IPS DF 4.7 (cell line): Measurements from ENCODE around the gene LTB4R.
"Not testable (repeated sequence)": the region's sequence is repeated elsewhere in the genome, so short reads cannot be mapped to it uniquely, and the experiment has no call there.

Source experiments
- DNase-seq: peaks from one replicate; pipeline ENCODE4 v3.0.0-alpha.2; 2013; ENCODE audit warnings: low spot score; ENCODE audit errors: extremely low read depth

LTB4R gene

DNA sequence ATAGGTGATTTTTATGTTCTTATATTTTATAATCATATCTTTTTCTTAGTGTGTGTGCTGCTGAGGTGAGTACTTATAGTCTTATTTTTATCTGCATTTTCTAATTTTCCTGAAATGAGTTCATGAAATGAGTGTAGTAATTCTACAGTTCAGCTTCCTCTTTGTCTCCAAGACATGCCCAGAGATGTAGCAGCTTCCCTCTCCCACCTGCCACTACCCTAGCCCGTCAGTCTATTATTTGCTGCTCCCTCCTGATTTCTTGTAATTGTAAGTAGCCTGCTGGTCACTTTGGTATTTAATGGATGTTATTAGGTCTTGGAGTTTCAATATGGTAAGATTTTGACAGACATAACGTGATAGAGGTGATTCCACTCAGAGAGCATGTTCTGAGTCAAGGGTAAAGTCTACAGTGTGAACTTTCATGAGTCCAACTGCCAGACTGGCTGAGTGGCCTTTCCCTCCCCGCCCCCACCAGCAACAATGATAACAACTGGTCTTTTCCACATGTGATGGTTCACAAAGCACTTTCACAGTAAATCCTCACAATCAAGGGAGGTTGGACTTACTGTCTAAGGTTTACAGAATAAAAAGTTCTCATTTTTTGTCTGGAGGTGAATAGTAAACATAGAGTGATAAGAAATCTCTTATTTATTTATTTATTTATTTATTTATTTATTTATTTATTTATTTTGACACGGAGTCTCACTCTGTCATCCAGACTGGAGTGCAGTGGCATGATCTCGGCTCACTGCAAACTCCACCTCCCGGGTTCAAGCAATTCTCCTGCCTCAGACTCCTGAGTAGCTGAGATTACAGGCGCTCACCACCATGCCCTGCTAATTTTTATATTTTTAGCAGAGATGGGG, 32.7 kb downstream of the LTB4R start:
- DNase-seq: no peak

DNA sequence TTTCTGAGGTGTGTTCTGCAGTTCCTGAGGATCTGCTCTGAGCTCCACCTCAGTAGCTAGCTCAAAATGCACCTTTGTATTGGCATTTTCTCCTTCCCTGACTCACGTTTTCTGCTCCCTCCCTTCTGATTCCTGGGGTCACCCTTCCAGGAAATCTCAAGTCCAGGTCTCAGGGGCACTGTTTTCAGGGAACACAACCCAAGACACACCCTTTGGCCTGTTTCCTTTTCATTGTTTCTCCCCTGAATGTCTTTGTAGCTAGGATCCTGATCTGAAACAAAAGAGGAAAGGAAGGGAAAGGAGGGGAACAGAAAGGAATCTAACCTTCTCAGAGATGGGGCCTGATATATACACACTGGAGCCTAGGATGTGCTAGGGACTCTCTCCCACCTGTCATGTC, 35.8 kb downstream of the LTB4R start:
- no peak for DNase-seq

DNA sequence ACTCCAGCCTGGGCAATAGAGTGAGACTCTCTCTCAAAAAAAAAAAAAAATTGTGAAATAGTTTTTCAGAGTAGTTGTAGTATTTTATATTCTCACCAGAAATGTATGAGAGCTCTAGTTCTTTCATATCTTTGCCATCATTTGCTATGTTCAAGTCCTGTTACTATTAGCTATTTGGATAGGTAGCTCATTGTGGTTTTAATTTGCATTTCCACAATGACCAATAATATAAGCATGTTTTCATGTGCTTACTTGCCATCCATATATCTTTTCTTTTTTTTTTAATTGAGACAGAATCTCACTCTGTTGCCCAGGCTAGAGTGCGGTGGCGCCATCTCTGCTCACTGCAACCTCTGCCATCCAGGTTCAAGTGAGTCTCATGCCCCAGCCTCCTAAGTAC, 36.9 kb downstream of the LTB4R start:
- DNase-seq: no peak

DNA sequence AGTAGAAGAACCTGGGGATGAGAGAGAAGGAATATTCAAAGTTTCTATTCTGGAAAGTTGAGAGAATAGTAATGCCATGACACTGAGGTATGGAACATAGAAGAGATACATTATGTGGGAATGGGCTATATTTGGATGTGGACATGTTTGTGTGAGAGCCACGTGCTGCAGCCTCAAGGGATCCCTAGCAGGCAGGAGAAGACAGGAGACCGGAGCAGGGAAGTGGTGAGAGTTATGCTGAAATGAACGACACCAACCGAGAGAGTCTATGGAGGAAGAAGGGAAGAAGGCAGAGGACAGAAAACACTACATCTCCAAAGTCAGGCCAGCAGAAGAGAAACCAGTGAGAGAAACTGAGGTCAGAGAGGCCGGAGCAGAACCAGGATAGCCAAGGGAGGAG, 38.4 kb downstream of the LTB4R start:
- no peak for DNase-seq

DNA sequence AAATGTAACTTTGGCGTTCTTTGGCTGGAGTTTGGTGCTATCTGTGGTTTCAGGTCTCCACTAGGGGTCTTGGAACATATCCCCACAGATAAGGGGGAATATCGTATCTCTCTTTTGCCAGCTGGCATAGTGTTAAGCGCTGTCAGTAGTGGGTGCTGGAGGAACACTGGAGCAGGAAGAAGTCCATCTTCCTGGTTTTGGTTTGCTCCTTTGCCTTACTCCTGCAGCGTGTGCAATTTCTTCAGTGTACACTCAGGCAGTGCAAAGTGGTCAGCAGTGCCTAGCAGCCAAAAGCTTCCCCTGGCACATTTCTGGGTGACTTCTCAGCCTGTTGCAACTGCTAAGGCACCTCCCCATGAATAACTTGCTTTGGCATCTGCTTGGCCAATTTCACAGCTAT, 40.2 kb downstream of the LTB4R start:
- no peak for DNase-seq

DNA sequence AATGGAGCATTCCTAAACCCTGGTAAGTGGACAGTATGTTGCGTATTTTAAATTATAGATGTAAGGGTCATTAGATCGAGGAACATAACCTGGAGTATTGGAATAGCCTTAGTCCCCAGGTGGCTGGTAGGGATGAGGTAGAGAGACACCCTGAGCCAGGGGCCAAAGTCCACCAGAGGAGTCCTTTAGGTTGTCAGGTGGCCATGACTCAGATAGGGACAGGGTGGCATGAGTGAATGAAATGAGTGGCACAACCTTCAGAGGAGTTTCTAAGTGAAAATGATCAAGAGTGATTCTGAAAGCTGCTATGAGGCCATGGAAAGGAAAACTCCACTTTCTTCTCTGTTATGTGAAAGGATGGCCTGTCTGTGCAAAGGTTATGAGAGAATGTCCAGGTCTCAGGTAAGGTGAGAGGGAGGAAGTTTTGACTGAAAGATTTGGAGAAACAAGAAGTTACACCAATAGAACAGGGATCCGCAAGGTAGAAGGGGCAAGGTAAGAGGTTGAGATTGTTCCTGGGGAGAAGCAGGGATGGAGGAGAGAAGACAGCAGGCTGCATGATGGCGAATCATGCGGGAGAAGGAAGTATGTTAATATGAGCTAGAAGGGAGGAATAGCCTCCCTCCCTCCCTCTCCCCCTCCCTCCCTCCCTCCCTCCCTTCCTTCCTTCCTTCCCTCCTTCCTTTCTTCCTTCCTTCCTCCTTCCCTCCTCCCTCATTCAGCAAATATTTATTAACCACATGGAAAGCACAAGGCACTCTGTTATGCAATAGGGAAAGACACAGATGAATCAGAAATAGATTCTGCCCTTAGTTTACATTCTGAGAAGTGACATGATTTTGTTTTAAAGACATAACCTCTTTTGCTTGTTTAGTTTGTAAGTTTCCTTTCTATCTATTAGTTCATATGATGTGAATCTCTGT, 42.5 kb downstream of the LTB4R start:
- no peak for DNase-seq

DNA sequence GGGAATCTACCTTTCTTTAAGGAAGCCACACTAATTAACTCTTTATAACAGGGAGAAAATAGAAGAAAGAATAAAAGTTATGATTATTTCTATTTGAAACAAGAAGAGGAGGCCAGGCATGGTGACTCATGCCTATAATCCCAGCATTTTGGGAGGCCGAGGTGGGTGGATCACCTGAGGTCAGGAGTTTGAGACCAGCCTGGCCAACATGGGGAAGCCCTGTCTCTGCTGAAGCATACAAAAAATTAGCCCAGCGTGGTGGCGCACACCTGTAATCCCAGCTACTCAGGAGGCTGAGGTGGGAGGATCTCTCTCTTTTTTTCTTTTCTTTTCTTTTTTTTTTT, 43.2 kb downstream of the LTB4R start:
- DNase-seq: not testable (repeated sequence)

DNA sequence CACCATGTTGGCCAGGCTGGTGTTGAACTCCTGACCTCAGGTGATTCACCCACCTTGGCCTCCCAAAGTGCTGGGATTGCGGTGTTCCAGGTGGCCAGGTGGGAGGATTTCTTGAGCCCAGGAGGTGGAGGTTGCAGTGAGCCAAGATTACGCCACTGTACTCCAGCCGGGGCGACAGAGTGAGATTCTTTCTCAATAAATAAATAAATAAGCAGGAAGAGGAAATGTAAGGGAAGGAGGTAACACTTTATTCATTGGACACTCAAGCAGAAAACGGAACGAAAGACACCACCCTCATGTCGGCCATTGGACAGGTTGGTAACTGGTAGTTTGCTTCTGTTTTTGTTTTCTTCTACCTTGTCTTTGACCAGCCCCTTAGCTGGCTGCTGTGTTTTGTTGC, 43.7 kb downstream of the LTB4R start:
- DNase-seq: no peak

DNA sequence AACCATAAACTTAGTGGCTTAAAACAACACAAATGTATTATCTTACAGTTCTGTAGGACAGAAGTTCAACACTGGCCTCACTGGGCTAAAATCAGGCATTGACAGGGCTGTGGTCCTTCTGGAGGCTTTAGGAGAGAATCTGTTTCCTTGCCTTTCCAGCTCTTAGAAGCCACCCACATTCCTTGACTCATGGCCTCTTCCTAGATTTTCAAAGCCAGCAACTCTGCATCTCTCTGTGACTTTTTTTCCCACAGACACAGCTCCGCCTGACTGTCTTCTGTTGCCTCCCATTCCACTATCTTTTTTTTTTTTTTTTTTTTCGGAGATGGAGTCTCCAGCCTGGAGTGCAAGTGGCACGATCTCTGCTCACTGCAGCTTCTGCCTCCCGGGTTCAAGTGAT, 44.9 kb downstream of the LTB4R start:
- DNase-seq: no peak

DNA sequence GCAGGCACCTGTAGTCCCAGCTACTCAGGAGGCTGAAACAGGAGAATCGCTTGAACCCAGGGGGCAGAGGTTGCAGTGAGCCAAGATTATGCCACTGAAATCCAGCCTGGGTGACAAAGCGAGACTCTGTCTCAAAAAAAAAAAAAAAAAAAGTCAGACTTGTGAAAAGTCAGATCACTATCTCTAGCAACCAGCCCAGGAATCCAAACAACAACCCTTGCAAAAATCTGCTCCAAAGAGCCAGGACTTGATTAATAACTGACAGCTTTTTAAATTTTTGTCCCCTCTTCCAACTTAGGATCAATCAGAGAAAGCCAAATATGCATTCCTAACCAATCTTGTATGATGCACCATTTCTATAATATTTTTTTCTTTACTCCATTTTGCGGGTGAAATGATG, 49.0 kb downstream of the LTB4R start:
- no peak for DNase-seq

DNA sequence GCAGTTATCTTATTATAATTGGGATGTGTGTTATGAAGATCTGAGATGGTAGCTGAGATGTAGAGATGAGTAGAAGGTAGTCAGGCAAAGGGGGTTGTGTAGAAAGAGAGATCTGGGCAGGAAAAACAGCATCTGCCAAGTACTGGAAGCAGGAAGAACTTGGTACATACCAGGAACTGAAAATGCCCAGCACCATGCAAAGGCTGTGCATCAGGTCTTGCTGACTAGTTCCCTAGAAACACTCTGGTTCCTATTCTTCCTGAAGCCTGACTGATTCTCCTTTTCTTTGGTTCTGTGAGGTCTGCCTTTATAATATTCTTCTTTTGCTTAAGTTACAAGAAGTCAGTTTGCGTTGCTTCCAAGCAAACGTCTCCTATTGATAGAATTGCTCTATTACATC, 50.0 kb downstream of the LTB4R start:
- DNase-seq: no peak

DNA sequence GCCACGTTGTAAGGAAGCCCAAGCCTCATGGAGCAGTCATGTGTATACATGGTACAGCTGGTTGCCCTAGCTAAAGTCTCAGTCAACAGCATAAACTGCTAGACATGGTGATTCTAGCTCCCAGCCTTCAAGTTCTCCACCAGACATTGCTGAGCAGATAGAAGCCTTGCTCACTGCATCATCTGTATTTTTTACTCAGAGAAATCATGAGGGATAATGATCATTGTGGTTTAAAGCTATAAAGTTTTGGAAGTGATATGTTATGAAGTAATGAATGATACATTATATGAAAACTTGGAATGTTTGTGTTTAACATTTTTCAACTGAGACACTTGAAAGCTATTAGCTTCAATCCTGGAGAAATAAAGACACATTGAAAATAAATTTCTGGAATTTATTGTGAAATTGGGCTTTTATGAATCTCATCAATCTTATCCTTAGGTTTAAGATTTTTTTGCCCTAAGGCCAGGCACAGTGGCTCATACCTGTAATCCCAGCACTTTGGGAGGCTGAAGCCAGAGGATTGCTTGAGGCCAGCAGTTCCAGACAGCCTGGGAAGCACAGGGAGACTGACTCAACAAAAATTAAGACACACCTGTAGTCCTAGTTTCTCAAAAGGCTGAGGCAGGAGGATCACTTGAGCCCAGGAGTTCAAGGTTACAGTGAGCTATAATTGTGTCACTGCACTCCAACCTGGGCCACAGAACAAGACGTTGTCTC, 51.1 kb downstream of the LTB4R start:
- DNase-seq: no peak

DNA sequence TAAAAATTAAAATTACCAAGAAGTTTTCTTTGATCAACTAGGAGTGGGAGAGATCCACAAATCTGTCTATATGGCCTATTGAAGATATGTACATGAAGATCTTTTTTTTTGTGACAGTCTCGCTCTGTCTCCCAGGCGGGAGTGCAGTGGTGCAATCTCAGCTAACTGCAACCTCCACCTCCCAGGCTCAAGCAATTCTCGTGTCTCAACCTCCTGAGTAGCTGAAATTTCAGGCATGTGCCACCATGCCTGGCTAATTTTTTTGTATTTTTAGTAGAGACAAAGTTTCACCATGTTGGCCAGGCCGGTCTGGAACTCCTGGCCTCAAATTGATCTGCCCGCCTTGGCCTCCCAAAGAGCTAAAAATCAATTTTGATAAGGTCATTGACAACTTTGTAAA, 52.1 kb downstream of the LTB4R start:
- no peak for DNase-seq

DNA sequence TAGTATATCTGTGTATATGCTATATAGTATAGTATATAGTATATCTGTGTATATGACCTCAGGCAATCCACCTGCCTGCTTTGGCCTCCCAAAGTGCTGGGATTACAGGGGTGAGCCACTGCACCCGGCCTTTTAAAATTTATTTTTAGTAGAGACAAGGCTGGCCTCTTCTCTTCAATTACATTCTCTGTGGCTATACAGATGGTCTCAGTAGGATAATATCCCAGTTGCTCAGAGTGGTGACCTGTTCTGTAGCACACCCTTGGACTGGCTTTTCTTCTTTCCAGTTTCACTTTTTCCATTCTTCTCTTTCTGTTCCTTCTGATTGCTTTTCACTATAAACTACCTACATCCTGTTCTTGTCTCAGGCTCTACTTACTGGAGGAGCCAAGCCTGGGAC, 53.5 kb downstream of the LTB4R start:
- DNase-seq: no peak

DNA sequence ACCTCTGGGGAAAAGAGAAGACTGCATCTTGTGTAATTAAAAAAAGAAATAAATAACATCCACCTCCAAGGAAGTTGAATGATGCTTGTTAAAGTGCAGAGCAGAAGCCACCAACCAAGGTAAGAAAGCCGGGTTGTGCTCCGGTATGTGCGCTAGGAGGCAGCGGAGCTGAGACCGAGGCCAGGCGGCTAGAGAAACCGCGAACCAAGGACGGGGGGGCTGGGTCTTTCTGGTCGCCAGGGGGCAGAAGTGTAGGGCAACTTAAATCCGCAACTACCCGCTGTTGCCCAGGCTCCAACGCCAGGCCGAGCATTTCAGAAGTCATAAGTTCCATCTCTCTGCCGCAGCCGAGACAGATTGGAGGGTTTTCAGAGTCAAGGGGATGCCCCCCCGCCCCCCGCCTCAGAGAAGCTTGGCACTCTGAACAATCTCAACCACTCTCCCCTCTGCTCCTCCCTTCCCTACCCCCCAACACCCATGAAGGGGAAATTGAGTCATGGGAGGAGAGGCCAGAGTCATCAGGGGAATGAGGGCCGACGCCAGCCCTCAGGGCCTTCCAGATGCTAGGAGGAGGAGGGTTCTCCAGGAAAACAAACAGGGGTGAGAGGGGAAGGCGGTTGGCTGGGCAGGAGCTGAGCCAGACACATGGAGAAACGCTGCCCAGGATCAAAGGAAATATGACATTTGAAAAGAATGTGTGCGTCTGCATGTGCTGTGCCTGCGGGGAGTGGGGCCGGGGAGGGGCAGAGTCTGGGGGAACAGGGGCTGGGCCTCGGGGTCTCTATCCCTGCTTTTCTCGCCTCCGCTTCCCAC, 54.5 kb downstream of the LTB4R start:
- DNase-seq: peak; percentile 72

DNA sequence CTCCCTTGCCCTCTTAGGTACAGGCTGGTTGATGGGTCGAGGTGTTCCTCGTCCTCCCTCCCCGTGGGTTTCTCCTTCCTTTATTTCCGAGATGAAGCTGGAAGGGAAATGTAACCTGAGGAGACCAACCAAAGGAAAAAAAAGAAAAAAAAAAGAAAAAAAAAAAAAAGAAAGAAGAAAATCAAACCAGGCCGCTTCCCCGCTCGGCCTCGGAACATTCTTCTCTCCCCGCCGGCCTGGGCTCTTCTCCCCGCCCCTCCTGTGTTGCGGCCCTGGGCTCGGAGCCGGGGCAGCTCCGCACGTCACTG, 55.1 kb downstream of the LTB4R start:
- no peak for DNase-seq

DNA sequence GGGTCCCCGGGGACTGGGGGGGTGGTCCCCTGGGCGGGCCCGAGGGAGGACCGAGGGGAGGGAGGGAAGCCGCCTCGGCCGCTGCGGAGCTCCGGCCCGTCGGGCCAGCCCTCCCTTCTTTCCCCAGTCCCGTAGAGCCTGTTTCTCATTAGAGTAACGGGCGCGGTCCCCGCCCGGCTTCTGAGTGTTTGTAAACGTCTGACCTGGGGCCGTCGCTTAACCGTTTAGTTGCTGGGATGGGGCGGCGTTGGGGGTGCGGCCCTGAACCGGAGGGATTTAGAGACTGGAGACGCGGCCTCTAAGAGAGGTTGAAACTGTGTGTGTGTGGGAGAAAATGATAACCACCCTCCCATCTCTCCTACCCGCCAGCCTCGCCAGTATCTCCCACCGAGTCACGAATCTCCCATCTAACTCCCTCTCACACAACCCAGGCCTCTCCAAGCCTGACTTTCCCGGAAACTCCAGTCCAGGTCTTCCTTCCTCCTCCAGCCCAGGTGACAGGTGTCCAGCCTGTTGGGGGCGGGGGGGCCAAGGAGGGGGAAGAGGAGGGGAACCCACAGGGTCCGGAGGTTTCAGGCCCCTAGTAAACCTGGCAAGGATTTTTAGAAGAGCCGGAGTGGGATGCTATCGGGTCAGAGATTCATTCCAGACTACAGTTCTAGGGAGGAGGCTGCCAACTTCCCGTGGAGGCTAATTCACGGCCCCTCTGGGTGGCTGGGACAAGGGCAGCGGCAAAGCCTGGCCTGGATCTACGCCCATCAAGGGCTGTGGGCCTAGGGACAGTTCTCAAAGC, 55.6 kb downstream of the LTB4R start:
- DNase-seq: peak; percentile 75
